ENCODE measurements around the gene TMEM221.

The TMEM221 gene

GRCh38 chr19:17451820-17452219 is 3.4 kb upstream of the TMEM221 start:
- Histone ChIP-seq H2AFZ (ENCODE audit: low read depth, low read length) (no peak overlapping the region), H3K4me2 (ENCODE audit: low read length) (no peak overlapping the region), H3K27me3 (ENCODE audit: low read depth, low read length) (peaks cover 11% of the 10 kb centered on the region; the same call in 1 of the 2 replicates)

DNA sequence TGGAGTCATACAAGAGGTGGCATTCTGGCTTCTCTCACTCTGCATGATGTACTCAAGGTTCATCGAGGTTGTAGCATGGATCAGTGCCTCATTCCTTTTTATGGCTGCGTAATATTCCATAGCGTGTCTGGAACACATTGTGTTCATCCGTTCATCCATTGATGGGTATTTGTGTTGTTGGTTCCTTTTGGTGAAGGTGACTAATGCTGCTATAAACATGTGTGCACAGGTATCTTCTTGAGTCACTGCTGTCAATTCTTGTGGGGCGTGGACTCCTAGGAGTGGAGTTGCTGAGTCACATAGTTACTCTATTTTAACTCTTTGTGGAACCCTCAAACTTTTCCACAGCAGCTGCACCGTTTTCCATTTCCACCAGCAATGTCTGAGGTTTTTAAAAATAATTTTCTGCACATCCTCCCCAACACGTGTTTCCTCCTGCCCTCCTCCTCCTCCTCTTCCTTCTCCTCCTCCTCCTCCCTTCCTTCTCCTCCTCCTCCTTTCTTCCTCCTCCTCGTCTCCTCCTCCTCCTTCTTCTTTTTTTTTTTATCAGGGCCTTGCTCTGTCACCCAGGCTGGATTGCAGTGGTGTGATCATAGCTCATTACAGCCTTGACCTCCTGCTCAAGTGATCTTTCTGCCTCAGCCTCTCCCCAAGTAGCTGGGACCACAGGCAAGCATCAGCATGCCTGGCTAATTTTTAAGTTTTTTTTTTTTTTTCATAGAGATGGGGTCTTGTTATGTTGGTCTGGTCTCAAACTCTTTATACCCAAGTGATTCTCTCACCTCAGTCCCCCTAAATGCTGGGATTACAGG is 2.0 kb upstream of the TMEM221 start:
- H4K20me1 ChIP-seq (ENCODE audit: insufficient read depth, low read length) = no peaks in the 10 kb centered on the region
- H3K9ac ChIP-seq (ENCODE audit: low read length) = no peak overlapping the region
- no peaks in the 10 kb centered on the region for H3K9me3 ChIP-seq (ENCODE audit: insufficient read depth, low read length)
- TF ChIP-seq EZH2phosphoT487 (IDR thresholded peaks at IDR 0.05; ENCODE audit: low read depth) = no peak
- TF ChIP-seq, protein P1, sequence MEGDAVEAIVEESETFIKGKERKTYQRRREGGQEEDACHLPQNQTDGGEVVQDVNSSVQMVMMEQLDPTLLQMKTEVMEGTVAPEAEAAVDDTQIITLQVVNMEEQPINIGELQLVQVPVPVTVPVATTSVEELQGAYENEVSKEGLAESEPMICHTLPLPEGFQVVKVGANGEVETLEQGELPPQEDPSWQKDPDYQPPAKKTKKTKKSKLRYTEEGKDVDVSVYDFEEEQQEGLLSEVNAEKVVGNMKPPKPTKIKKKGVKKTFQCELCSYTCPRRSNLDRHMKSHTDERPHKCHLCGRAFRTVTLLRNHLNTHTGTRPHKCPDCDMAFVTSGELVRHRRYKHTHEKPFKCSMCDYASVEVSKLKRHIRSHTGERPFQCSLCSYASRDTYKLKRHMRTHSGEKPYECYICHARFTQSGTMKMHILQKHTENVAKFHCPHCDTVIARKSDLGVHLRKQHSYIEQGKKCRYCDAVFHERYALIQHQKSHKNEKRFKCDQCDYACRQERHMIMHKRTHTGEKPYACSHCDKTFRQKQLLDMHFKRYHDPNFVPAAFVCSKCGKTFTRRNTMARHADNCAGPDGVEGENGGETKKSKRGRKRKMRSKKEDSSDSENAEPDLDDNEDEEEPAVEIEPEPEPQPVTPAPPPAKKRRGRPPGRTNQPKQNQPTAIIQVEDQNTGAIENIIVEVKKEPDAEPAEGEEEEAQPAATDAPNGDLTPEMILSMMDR (IDR thresholded peaks at IDR 0.05; ENCODE audit: low read depth, low read length) = no peak
- no peaks in the 10 kb centered on the region for H3K36me3 ChIP-seq (replicated peaks; ENCODE audit: low read depth, low read length)
- no peak overlapping the region for H3K4me2 ChIP-seq (ENCODE audit: low read length)
- no peak overlapping the region for H3K4me3 ChIP-seq (ENCODE audit: low read length)
- H3K27me3 ChIP-seq (ENCODE audit: low read depth, low read length) = peaks cover 11% of the 10 kb centered on the region; the same call in 1 of the 2 replicates
- H3K79me2 ChIP-seq (ENCODE audit: low read length) = no peaks in the 10 kb centered on the region
- H3K27ac ChIP-seq (ENCODE audit: low read length) = no peak overlapping the region
- H3K4me1 ChIP-seq (ENCODE audit: low read length) = peaks cover 6% of the 10 kb centered on the region; the same call in 1 of the 2 replicates
- no peak overlapping the region for H2AFZ ChIP-seq (ENCODE audit: low read depth, low read length)

More at GRCh38 chr19:17451820-17452219, 3.4 kb upstream of the TMEM221 start:
- no peaks in the 10 kb centered on the region for H4K20me1 ChIP-seq (ENCODE audit: insufficient read depth, low read length)
- no peaks in the 10 kb centered on the region for H3K36me3 ChIP-seq (replicated peaks; ENCODE audit: low read depth, low read length)
- H3K27ac ChIP-seq (ENCODE audit: low read length) = no peak overlapping the region
- no peaks in the 10 kb centered on the region for H3K79me2 ChIP-seq (ENCODE audit: low read length)
- TF ChIP-seq, protein P1 (IDR thresholded peaks at IDR 0.05; ENCODE audit: low read depth, low read length) = no peak
- no peak for TF ChIP-seq EZH2phosphoT487 (IDR thresholded peaks at IDR 0.05; ENCODE audit: low read depth)
- H3K9ac ChIP-seq (ENCODE audit: low read length) = no peak overlapping the region
- H3K9me3 ChIP-seq (ENCODE audit: insufficient read depth, low read length) = no peaks in the 10 kb centered on the region
- no peak overlapping the region for H3K4me3 ChIP-seq (ENCODE audit: low read length)
- H3K4me1 ChIP-seq (ENCODE audit: low read length) = peaks cover 6% of the 10 kb centered on the region; the same call in 1 of the 2 replicates

DNA sequence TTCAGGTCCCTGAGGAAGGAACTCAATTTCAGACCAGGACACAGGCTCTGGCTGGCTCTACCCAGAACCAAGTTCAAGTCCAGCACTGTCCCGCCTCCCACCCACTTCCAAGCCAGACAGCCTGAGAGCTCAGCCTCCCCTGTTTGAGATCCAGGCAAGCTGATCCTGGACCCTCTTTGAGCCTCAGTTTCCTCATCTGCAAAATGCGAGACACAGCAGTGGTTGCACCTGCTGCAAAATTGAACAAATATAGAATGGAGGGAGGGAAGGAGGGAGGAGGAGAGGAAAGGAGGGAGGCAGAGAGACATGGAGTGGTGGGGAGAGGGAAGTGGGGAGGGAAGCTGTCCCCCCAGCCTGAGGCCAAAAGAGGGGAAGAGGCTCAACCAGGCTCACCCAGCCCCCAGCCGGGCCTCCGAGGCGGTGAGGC is 751 bp downstream of the TMEM221 start:
- Histone ChIP-seq H3K9ac (ENCODE audit: low read length) (no peak overlapping the region), H3K4me2 (ENCODE audit: low read length) (no peak overlapping the region), H4K20me1 (ENCODE audit: insufficient read depth, low read length) (no peaks in the 10 kb centered on the region), H3K27ac (ENCODE audit: low read length) (no peak overlapping the region), H3K4me1 (ENCODE audit: low read length) (no peaks in the 10 kb centered on the region), H3K36me3 (replicated peaks; ENCODE audit: low read depth, low read length) (no peaks in the 10 kb centered on the region), H3K79me2 (ENCODE audit: low read length) (no peaks in the 10 kb centered on the region), H2AFZ (ENCODE audit: low read depth, low read length) (no peak overlapping the region), H3K4me3 (ENCODE audit: low read length) (no peak overlapping the region), H3K27me3 (ENCODE audit: low read depth, low read length) (peaks cover 6% of the 10 kb centered on the region; the same call in 1 of the 2 replicates), H3K9me3 (ENCODE audit: insufficient read depth, low read length) (no peaks in the 10 kb centered on the region)
- no peak for TF ChIP-seq EZH2phosphoT487 (IDR thresholded peaks at IDR 0.05; ENCODE audit: low read depth)
- TF ChIP-seq, protein P1 (IDR thresholded peaks at IDR 0.05; ENCODE audit: low read depth, low read length) = no peak

GRCh38 chr19:17445526-17446165 is 2.8 kb downstream of the TMEM221 start:
- no peak overlapping the region for H3K4me3 ChIP-seq (ENCODE audit: low read length)

More at GRCh38 chr19:17445526-17446165, 2.8 kb downstream of the TMEM221 start:
- Histone ChIP-seq H4K20me1 (ENCODE audit: insufficient read depth, low read length) (no peaks in the 10 kb centered on the region), H3K4me2 (ENCODE audit: low read length) (no peak overlapping the region), H3K9me3 (ENCODE audit: insufficient read depth, low read length) (no peaks in the 10 kb centered on the region), H3K9ac (ENCODE audit: low read length) (no peak overlapping the region), H3K27ac (ENCODE audit: low read length) (no peak overlapping the region), H3K27me3 (ENCODE audit: low read depth, low read length) (peaks cover 6% of the 10 kb centered on the region; the same call in 1 of the 2 replicates), H2AFZ (ENCODE audit: low read depth, low read length) (no peak overlapping the region), H3K36me3 (replicated peaks; ENCODE audit: low read depth, low read length) (no peaks in the 10 kb centered on the region), H3K79me2 (ENCODE audit: low read length) (no peaks in the 10 kb centered on the region), H3K4me1 (ENCODE audit: low read length) (no peaks in the 10 kb centered on the region)
- no peak for TF ChIP-seq EZH2phosphoT487 (IDR thresholded peaks at IDR 0.05; ENCODE audit: low read depth)
- TF ChIP-seq, protein P1 (IDR thresholded peaks at IDR 0.05; ENCODE audit: low read depth, low read length) = no peak

Data from OCI-LY3 (cell line).